GM19025 (cell line): ENCODE measurements around the gene P2RY13.

Source experiments
- ATAC-seq: cut with Tn5 transposase; IDR thresholded peaks from one replicate; pipeline ENCODE4 v1.9.1; 2021; ENCODE audit warnings: mild to moderate bottlenecking, low read depth, moderate library complexity; ENCODE audit not compliant: unreplicated experiment

P2RY13 gene

DNA sequence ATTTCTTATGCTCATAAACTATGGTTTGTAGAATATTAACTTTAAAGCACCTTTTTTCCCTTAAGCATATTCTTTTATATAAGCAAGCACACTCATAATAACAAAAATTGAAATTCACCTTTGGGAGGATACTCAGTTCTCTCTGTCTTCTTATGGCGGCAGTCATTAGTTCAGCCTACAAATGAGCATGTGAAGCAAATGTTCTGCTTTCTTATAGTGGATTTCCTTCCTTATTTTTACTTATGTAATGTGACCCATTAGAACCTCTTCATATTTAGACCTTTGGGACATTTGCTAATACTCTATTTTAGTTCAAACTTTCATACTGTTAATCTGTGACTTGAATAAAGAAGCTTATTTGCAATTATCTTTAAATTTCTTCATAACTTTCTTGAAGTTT is at the start of gene P2RY13:
Gene P2RY13 (minus strand): TSS at position 187 of the 400 bp plus-strand sequence. CDS start 21 bp downstream, at position 166.
- ATAC-seq = no peak

DNA sequence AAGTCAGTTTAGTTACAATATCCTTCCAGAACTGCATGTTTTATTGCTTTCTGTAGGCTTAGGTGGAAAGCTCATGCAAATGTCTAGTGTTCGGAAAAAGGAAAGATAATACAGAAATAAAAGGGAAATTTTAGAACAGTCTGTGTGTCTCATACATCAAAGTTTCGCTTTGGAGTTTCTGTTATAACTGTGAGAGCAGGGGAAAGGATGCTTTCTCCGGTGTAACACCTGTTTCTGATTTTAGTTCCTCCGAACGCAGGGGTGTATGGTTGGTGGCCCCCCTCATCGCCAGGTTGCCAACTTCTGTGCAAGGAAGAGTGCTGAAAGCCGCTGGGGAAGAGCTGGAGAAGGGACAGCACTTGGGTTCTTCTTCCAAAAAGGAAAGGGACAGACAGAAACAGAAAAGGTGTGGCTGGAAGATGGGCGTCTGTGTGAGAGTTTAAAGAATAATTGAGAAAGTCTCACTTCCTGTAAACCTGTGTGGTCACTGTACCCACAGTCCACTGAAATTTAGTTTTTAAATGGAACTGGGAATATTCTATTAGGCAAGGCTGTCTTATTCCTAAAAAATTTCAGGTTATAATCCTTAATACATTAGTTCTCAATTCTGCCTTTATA is 48.5 kb upstream of the P2RY13 start:
- peak; percentile 54 for ATAC-seq

GRCh38 chr3:151372063-151372820 is 42.9 kb upstream of the P2RY13 start:
- no peak for ATAC-seq

- ATAC-seq = no peak
Observed at GRCh38 chr3:151371526-151371925, 42.2 kb upstream of the P2RY13 start.

GRCh38 chr3:151367448-151367847 is 38.1 kb upstream of the P2RY13 start:
- ATAC-seq = no peak

GRCh38 chr3:151366993-151367392 is 37.6 kb upstream of the P2RY13 start:
- ATAC-seq = no peak

GRCh38 chr3:151362751-151363174 is 33.4 kb upstream of the P2RY13 start:
- no peak for ATAC-seq

DNA sequence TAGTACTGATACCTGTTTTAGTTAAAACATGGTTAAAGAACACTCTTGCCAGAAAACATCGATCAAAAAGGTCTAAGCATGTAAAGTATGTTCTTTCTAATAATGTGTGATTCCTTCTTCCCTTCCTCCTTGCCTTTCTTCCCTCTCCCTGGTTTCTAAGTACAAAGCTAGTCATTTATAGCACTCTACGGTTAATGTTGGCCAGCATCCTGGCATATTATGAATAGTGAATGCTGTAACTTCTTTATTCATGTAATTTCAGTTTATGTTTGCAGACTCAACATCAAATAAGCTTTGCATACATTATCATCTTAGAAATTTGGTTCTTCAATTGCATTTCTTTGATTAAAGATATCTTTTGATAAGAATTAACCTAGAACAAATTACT is 28.1 kb upstream of the P2RY13 start:
- no peak for ATAC-seq

GRCh38 chr3:151356794-151357462 is 27.6 kb upstream of the P2RY13 start:
- ATAC-seq = no peak

DNA sequence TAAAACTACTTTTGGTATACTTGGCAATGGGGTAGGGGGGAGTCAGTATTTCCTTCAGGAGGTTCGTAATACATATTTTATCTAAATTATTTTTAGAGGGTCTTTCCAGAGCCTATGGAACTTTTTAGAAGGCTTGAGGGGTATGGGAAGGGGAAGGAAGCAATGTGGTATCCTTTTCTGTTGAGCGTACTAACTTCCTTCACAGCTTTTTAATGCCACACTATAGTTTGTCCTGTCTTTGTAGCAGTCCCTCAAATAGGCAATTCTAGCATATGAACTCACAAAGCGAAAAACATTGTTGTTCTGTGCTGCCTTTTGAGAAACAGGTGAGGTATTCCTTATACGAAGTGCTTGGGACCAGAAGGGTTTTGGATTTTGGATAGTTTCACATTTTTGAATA is 22.3 kb upstream of the P2RY13 start:
- ATAC-seq = no peak

GRCh38 chr3:151351219-151351618 is 21.9 kb upstream of the P2RY13 start:
- peak; percentile 52 for ATAC-seq

- no peak for ATAC-seq
Observed at GRCh38 chr3:151350656-151351055, 21.3 kb upstream of the P2RY13 start.

- ATAC-seq = no peak
Observed at GRCh38 chr3:151347432-151347831, 18.1 kb upstream of the P2RY13 start.

- ATAC-seq = no peak
Observed at GRCh38 chr3:151346292-151346691, 16.9 kb upstream of the P2RY13 start.

- ATAC-seq = no peak
Observed at GRCh38 chr3:151345859-151346258, 16.5 kb upstream of the P2RY13 start.

GRCh38 chr3:151331696-151332095 is 2.3 kb upstream of the P2RY13 start:
- ATAC-seq = no peak

GRCh38 chr3:151330899-151331298 is 1.6 kb upstream of the P2RY13 start:
- ATAC-seq = no peak

DNA sequence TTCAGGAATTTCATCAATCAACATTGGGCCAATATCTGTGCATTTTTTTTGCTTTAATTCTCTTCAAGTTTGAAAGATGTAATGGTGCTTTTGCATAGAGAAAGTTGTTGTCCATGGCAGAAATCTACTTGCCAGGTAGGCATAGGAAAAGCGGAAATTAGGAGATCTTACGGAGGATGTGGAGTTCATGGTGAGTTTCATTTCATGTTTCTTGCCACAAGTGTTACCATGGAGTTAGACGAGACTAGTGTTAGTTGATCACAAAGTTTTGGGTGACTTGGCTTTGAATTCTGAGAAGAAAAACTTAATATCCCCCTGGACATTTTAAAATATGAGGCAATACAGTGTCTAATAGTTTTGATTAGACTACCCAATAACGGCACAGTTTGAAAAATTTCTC is 1.0 kb upstream of the P2RY13 start:
- ATAC-seq = no peak

- no peak for ATAC-seq
Observed at GRCh38 chr3:151328298-151328995, 902 bp downstream of the P2RY13 start.

DNA sequence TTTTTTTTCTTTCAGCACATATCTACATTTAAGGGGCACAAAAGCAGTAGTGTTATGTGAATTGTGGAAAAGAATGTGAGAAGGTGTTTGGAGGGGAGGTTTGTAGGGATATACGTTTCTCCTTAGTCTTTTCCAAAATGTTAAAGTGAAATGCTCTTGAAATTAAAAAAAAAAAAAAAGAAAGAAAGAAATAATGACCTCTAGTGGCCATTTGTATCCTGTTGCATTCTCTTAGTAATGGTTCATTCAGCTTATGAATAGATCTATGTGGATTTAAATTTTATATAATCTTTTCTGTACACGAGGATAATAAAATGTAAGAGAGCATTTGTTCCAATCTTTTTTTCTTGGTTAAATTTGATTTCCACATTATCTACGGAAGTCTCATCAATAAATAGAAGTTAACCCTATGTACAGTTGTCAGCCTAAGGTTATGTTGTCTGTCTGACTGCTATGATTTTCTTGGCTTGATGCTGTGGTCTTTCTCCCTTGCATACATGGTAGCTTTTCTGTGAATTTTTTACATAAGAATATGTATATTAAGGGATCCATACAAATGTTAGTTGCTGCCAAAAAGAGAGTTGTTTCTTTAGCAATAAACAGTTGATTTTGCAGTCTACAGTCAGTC is 1.7 kb downstream of the P2RY13 start:
- no peak for ATAC-seq

DNA sequence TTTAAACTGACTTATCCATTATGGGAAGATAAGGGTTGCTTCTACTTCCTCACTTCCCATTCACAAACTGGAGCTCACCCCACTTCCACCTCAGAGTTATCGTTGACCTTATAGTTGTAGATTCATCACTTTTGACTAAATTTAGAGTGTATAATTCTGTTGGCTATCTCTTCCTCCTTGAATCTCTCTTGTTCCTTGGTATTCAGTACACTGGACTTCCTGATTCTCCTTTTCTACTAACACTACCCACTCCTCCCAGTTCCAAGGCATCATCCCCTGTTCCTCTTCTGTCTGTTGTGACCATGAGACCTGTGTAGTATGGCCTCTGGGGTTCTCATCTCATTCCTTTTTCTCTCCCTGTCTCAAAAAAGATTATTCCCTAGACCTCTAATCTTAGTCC is 6.8 kb downstream of the P2RY13 start:
- ATAC-seq = no peak
